ENCODE data around the gene STARD3NL.
"Not testable (repeated sequence)": the region's sequence is repeated elsewhere in the genome, so short reads cannot be mapped to it uniquely, and the experiment has no call there.

STARD3NL gene

DNA sequence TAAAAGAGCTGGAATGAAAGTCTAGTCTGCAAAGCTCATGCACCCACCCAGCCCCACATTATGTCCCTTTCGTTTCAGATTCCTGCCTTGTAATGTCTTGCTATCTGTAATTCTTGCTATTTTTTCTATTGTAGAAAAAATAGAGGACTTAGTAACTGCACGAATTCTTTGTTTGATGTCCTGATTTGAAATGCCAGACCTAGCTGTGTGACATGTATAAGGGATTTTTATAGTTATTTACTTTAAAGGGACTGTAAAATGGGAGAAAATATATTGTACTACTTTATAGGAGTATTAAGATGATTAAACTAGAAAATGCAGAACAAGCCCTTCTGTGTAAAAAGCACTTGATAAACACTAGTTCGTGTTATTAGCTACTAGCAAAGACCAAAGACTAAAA lies 63.0 kb downstream of the STARD3NL start:
- Histone ChIP-seq H3K36me3 (ENCODE audit: control insufficient read depth, insufficient read depth, low read length) (no peaks in the 10 kb centered on the region), H3K27me3 (replicated peaks; ENCODE audit: control insufficient read depth, insufficient read depth, low read length) (no peaks in the 10 kb centered on the region), H3K4me3 (replicated peaks; ENCODE audit: low read depth, low read length) (no peak overlapping the region)
- no peak for DNase-seq (ENCODE audit: extremely low read depth, insufficient read length)
- TF ChIP-seq, protein P1, sequence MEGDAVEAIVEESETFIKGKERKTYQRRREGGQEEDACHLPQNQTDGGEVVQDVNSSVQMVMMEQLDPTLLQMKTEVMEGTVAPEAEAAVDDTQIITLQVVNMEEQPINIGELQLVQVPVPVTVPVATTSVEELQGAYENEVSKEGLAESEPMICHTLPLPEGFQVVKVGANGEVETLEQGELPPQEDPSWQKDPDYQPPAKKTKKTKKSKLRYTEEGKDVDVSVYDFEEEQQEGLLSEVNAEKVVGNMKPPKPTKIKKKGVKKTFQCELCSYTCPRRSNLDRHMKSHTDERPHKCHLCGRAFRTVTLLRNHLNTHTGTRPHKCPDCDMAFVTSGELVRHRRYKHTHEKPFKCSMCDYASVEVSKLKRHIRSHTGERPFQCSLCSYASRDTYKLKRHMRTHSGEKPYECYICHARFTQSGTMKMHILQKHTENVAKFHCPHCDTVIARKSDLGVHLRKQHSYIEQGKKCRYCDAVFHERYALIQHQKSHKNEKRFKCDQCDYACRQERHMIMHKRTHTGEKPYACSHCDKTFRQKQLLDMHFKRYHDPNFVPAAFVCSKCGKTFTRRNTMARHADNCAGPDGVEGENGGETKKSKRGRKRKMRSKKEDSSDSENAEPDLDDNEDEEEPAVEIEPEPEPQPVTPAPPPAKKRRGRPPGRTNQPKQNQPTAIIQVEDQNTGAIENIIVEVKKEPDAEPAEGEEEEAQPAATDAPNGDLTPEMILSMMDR (IDR thresholded peaks at IDR 0.05; ENCODE audit: insufficient read depth, low read length, poor library complexity, severe bottlenecking) = no peak

- Histone ChIP-seq H3K4me3 (replicated peaks; ENCODE audit: low read depth, low read length) (no peak overlapping the region), H3K36me3 (ENCODE audit: control insufficient read depth, insufficient read depth, low read length) (no peaks in the 10 kb centered on the region), H3K27me3 (replicated peaks; ENCODE audit: control insufficient read depth, insufficient read depth, low read length) (no peaks in the 10 kb centered on the region)
- no peak for DNase-seq (ENCODE audit: extremely low read depth, insufficient read length)
- TF ChIP-seq, protein P1 (IDR thresholded peaks at IDR 0.05; ENCODE audit: insufficient read depth, low read length, poor library complexity, severe bottlenecking) = no peak
These were observed 64.8 kb downstream of the STARD3NL start for GRCh38 chr7:38242814-38243213.

GRCh38 chr7:38243345-38243744 lies 65.3 kb downstream of the STARD3NL start:
- not testable (repeated sequence) for DNase-seq (ENCODE audit: extremely low read depth, insufficient read length); H3K36me3 ChIP-seq (ENCODE audit: control insufficient read depth, insufficient read depth, low read length); H3K4me3 ChIP-seq (replicated peaks; ENCODE audit: low read depth, low read length); H3K27me3 ChIP-seq (replicated peaks; ENCODE audit: control insufficient read depth, insufficient read depth, low read length)

DNA sequence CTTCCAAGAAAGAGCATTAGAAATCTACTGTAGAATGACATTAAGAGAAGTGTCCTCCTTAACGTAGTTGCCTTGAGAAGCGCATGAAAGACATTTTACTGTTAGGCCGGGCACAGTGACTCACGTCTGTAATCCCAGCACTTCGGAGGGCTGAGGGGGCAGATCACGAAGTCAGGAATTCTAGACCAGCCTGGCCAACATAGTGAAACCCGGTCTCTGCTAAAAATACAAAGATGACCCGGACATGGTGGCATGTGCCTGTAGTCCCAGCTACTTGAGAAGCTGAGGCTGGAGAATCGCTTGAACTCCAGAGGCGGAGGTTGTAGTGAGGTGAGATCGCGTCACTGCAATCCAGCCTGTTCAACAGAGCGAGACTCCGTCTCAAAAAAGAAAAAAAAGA lies 66.5 kb downstream of the STARD3NL start:
- H3K27me3 ChIP-seq (replicated peaks; ENCODE audit: control insufficient read depth, insufficient read depth, low read length) = no peaks in the 10 kb centered on the region
- no peak for DNase-seq (ENCODE audit: extremely low read depth, insufficient read length)
- TF ChIP-seq, protein P1 (IDR thresholded peaks at IDR 0.05; ENCODE audit: insufficient read depth, low read length, poor library complexity, severe bottlenecking) = no peak

DNA sequence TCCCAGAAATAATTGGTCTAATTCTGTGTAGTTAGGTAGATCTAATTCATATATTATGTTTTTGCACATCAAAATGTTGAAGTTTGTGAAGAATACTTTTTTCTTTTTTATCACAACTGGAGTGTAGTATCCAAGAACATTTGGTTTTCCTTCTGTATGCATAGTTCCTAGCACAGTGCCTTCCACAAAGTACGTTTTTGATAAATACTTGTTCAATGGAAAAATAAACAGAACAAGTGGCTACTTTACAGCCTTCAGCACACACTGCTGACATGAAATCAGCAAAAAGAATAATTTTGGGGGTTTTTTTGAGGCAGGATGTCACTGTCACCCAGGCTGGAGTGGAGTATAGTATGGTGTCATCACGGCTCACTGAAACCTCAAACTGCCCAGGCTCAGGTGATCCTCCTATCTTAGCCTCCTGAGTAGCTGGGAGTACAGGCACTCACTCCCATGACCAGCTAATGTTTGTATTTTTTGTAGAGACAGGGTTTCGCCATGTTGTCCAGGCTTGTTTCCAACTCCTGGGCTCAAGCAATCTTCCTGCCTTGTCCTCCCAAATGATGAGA lies 67.4 kb downstream of the STARD3NL start:
- H3K27me3 ChIP-seq (replicated peaks; ENCODE audit: control insufficient read depth, insufficient read depth, low read length) = no peaks in the 10 kb centered on the region
- TF ChIP-seq, protein P1 (IDR thresholded peaks at IDR 0.05; ENCODE audit: insufficient read depth, low read length, poor library complexity, severe bottlenecking) = no peak
- no peaks in the 10 kb centered on the region for H3K36me3 ChIP-seq (ENCODE audit: control insufficient read depth, insufficient read depth, low read length)
- DNase-seq (ENCODE audit: extremely low read depth, insufficient read length) = no peak
- no peak overlapping the region for H3K4me3 ChIP-seq (replicated peaks; ENCODE audit: low read depth, low read length)

More for the DNA sequence above, 66.5 kb downstream of the STARD3NL start:
- Histone ChIP-seq H3K36me3 (ENCODE audit: control insufficient read depth, insufficient read depth, low read length) (no peaks in the 10 kb centered on the region), H3K4me3 (replicated peaks; ENCODE audit: low read depth, low read length) (no peak overlapping the region)

- DNase-seq (ENCODE audit: extremely low read depth, insufficient read length) = no peak
- TF ChIP-seq, protein P1 (IDR thresholded peaks at IDR 0.05; ENCODE audit: insufficient read depth, low read length, poor library complexity, severe bottlenecking) = no peak
- no peaks in the 10 kb centered on the region for H3K36me3 ChIP-seq (ENCODE audit: control insufficient read depth, insufficient read depth, low read length)
- H3K27me3 ChIP-seq (replicated peaks; ENCODE audit: control insufficient read depth, insufficient read depth, low read length) = no peaks in the 10 kb centered on the region
- no peak overlapping the region for H3K4me3 ChIP-seq (replicated peaks; ENCODE audit: low read depth, low read length)
These were observed 70.1 kb downstream of the STARD3NL start for GRCh38 chr7:38248069-38248567.

DNA sequence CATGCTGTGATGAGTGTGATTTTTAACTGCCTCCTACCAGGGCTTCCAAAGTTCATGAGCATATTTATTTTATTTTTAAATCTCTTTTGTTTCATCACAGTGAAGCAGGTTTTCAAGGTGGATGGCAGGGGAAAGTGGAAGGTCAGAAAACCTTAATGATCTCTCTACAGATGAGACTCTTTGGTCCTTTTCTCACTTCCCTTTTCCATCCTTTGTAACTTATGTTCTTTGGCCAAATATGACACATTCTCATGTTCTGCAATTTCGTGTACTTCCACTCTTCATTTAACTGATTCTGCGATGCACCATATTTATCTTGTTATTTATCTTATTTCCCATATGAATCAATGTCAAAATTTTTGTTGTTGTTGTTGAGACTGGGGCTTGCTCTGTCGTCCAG lies 71.8 kb downstream of the STARD3NL start:
- peak; percentile 31 for DNase-seq (ENCODE audit: extremely low read depth, insufficient read length)
- H3K36me3 ChIP-seq (ENCODE audit: control insufficient read depth, insufficient read depth, low read length); H3K4me3 ChIP-seq (replicated peaks; ENCODE audit: low read depth, low read length); H3K27me3 ChIP-seq (replicated peaks; ENCODE audit: control insufficient read depth, insufficient read depth, low read length): not testable (repeated sequence)

Data from GM06990 (cell line).